DND-41 (cell line): ENCODE results near the gene MACROD1.

Source experiments
- EZH2 ChIP-seq: IDR thresholded peaks from 3 replicates; pipeline ENCODE4 v1.6.1; 2012; ENCODE audit warnings: borderline replicate concordance, low read depth, mild to moderate bottlenecking, moderate library complexity, low read length, inconsistent platforms; ENCODE audit not compliant: severe bottlenecking
- TF ChIP-seq, protein P1 (sequence below): IDR thresholded peaks from 2 replicates; pipeline ENCODE4 v1.5.1; 2012; ENCODE audit warnings: borderline replicate concordance, low read length, moderate library complexity, mild to moderate bottlenecking; ENCODE audit not compliant: poor library complexity, severe bottlenecking; ENCODE audit errors: extremely low read depth

DNA sequence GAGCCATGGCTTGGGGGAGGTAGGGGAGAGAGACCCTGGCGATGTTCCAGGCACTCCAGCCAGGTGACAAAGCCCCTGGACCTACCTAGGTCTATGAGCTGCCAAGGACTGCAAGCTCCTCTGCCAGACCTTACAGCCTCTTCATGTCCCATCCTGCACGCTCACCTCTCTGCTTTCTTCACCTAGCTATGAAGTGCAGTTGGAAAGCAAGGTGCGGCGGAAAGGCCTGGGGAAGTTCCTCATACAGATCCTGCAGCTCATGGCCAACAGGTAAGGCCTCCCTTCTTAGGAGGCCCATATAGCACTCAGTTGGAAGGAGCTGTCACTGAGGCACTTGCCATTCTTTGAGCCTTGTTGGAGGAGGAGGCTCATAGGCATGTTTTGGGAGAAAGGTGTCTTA is 213.3 kb downstream of the MACROD1 start:
- TF ChIP-seq, protein P1, sequence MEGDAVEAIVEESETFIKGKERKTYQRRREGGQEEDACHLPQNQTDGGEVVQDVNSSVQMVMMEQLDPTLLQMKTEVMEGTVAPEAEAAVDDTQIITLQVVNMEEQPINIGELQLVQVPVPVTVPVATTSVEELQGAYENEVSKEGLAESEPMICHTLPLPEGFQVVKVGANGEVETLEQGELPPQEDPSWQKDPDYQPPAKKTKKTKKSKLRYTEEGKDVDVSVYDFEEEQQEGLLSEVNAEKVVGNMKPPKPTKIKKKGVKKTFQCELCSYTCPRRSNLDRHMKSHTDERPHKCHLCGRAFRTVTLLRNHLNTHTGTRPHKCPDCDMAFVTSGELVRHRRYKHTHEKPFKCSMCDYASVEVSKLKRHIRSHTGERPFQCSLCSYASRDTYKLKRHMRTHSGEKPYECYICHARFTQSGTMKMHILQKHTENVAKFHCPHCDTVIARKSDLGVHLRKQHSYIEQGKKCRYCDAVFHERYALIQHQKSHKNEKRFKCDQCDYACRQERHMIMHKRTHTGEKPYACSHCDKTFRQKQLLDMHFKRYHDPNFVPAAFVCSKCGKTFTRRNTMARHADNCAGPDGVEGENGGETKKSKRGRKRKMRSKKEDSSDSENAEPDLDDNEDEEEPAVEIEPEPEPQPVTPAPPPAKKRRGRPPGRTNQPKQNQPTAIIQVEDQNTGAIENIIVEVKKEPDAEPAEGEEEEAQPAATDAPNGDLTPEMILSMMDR = no peak
- no peak for TF ChIP-seq EZH2
